ENCODE data around the gene LIPE. TPM values are rescaled to one million over a fixed set of nuclear protein-coding genes. Genes with fewer than 3 reads are reported as not detected.

LIPE gene
- total and polyA plus RNA-seq, 2 experiments from 2014 or later = 5.8 to 10.9 TPM

DNA sequence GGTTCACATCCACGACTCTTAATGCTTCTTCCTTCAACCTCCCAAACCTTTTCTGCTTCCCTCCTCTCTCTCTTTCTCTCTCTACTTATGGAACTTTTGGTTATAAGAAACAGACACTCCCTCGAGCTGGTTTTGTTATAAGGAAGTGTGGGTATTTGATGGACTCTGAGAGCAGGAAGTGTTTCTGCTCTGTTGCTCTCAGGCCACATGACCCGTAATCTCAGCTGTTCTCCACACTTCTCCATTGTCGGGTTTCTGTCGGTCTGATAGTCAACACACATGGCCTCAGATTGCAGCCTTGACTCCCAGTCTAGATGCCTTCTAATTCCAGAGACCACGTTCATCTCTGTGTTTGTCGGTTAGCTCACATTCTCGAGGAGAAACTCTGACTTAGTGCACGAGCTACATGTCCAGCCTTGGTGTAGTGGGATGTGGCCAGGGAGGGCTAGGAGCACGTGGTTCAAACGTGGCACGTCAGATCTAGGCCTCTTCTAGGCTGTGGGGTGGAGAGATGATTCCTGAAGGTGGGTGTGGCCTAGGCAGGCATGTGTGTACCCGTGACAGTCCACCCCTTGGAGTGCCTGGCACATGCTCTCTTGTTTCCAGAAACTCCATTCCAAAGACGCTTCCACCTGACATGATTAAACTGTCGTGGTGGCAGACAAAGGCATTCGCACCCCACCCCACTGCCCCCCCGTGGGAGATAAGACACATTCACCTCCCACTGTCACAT is 63.4 kb downstream of the LIPE start:
- no peaks in the 10 kb centered on the region for H3K27me3 ChIP-seq (ENCODE audit: insufficient read depth)
- peaks cover 51% of the 10 kb centered on the region for H3K36me3 Mint-ChIP-seq (ENCODE audit: low read depth)
- H3K79me2 ChIP-seq (replicated peaks; ENCODE audit: insufficient read depth) = no peaks in the 10 kb centered on the region
- no peaks in the 10 kb centered on the region for H4K20me1 ChIP-seq (replicated peaks; ENCODE audit: insufficient read depth)
- H3K27me3 Mint-ChIP-seq (ENCODE audit: insufficient read depth, low read depth, poor library complexity) = peaks cover 17% of the 10 kb centered on the region
- no peak overlapping the region for H3K4me2 ChIP-seq
- no peaks in the 10 kb centered on the region for H3K9me2 ChIP-seq (ENCODE audit: insufficient read depth)
- no peak overlapping the region for H3K27ac Mint-ChIP-seq
- no peaks in the 10 kb centered on the region for H3F3A ChIP-seq (replicated peaks; ENCODE audit: low read depth)
- ATAC-seq = no peak
- no peaks in the 10 kb centered on the region; the same call in 1 of the 2 replicates for H3K36me3 ChIP-seq (ENCODE audit: insufficient read depth)
- H3K27ac ChIP-seq (ENCODE audit: low read depth) = no peak overlapping the region
- DNase-seq (ENCODE audit: low spot score) = no peak
- H3K4me3 Mint-ChIP-seq = no peak overlapping the region
- H3K9me3 Mint-ChIP-seq = peaks cover 18% of the 10 kb centered on the region
- peaks cover 10% of the 10 kb centered on the region; the same call in 1 of the 2 replicates for H3K4me1 ChIP-seq (ENCODE audit: insufficient read depth)
- no peak overlapping the region for H2AFZ ChIP-seq
- no peak for TF ChIP-seq ZNF114 (CRISPR knock-in tag; IDR thresholded peaks at IDR 0.05)
- TF ChIP-seq, protein P1, sequence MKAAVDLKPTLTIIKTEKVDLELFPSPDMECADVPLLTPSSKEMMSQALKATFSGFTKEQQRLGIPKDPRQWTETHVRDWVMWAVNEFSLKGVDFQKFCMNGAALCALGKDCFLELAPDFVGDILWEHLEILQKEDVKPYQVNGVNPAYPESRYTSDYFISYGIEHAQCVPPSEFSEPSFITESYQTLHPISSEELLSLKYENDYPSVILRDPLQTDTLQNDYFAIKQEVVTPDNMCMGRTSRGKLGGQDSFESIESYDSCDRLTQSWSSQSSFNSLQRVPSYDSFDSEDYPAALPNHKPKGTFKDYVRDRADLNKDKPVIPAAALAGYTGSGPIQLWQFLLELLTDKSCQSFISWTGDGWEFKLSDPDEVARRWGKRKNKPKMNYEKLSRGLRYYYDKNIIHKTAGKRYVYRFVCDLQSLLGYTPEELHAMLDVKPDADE (IDR thresholded peaks at IDR 0.05) = no peak
- TF ChIP-seq STAT1 (IDR thresholded peaks at IDR 0.05; ENCODE audit: unreplicated experiment) = no peak
- TF ChIP-seq JUNB (IDR thresholded peaks at IDR 0.05; ENCODE audit: unreplicated experiment) = no peak
- TF ChIP-seq, protein P2, sequence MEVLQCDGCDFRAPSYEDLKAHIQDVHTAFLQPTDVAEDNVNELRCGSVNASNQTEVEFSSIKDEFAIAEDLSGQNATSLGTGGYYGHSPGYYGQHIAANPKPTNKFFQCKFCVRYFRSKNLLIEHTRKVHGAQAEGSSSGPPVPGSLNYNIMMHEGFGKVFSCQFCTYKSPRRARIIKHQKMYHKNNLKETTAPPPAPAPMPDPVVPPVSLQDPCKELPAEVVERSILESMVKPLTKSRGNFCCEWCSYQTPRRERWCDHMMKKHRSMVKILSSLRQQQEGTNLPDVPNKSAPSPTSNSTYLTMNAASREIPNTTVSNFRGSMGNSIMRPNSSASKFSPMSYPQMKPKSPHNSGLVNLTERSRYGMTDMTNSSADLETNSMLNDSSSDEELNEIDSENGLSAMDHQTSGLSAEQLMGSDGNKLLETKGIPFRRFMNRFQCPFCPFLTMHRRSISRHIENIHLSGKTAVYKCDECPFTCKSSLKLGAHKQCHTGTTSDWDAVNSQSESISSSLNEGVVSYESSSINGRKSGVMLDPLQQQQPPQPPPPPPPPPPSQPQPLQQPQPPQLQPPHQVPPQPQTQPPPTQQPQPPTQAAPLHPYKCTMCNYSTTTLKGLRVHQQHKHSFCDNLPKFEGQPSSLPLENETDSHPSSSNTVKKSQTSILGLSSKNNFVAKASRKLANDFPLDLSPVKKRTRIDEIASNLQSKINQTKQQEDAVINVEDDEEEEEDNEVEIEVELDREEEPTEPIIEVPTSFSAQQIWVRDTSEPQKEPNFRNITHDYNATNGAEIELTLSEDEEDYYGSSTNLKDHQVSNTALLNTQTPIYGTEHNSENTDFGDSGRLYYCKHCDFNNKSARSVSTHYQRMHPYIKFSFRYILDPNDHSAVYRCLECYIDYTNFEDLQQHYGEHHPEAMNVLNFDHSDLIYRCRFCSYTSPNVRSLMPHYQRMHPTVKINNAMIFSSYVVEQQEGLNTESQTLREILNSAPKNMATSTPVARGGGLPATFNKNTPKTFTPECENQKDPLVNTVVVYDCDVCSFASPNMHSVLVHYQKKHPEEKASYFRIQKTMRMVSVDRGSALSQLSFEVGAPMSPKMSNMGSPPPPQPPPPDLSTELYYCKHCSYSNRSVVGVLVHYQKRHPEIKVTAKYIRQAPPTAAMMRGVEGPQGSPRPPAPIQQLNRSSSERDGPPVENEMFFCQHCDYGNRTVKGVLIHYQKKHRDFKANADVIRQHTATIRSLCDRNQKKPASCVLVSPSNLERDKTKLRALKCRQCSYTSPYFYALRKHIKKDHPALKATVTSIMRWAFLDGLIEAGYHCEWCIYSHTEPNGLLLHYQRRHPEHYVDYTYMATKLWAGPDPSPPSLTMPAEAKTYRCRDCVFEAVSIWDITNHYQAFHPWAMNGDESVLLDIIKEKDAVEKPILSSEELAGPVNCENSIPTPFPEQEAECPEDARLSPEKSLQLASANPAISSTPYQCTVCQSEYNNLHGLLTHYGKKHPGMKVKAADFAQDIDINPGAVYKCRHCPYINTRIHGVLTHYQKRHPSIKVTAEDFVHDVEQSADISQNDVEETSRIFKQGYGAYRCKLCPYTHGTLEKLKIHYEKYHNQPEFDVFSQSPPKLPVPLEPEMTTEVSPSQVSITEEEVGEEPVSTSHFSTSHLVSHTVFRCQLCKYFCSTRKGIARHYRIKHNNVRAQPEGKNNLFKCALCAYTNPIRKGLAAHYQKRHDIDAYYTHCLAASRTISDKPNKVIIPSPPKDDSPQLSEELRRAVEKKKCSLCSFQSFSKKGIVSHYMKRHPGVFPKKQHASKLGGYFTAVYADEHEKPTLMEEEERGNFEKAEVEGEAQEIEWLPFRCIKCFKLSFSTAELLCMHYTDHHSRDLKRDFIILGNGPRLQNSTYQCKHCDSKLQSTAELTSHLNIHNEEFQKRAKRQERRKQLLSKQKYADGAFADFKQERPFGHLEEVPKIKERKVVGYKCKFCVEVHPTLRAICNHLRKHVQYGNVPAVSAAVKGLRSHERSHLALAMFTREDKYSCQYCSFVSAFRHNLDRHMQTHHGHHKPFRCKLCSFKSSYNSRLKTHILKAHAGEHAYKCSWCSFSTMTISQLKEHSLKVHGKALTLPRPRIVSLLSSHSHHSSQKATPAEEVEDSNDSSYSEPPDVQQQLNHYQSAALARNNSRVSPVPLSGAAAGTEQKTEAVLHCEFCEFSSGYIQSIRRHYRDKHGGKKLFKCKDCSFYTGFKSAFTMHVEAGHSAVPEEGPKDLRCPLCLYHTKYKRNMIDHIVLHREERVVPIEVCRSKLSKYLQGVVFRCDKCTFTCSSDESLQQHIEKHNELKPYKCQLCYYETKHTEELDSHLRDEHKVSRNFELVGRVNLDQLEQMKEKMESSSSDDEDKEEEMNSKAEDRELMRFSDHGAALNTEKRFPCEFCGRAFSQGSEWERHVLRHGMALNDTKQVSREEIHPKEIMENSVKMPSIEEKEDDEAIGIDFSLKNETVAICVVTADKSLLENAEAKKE (CRISPR knock-in tag; IDR thresholded peaks at IDR 0.05) = no peak
- H3K4me3 ChIP-seq = no peak overlapping the region
- peaks cover 33% of the 10 kb centered on the region for H3K4me1 Mint-ChIP-seq

Data from GM23338 (cell line).